Measurements from ENCODE around the gene RBM17. TPM values are rescaled to one million over a fixed set of nuclear protein-coding genes. Genes with fewer than 3 reads are reported as not detected.
A peak's percentile ranks its signal among the peaks of the same experiment; 100 is the strongest.
"Not testable (repeated sequence)": the region's sequence is repeated elsewhere in the genome, so short reads cannot be mapped to it uniquely, and the experiment has no call there.

The RBM17 gene
- total RNA-seq, 6 donors from 2014 or later, result 67.6 to 192 (median 84.8) TPM

- TF ChIP-seq POLR2AphosphoS5 (IDR thresholded peaks at IDR 0.05), result no peak
- no peak for TF ChIP-seq CTCF (IDR thresholded peaks at IDR 0.05)
These were observed 34.7 kb downstream of the RBM17 start for GRCh38 chr10:6123532-6123931.

GRCh38 chr10:6124666-6125065 lies 35.8 kb downstream of the RBM17 start:
- WGBS, 2 donors, result 38 to 39% methylated on average over 9 of the region's 9 CpGs
- H3K27ac ChIP-seq, result peak overlapping the region in 3 of 4 donors; percentile 38 to 53 (median 48)
- TF ChIP-seq POLR2AphosphoS5 (IDR thresholded peaks at IDR 0.05), result no peak
- TF ChIP-seq CTCF (IDR thresholded peaks at IDR 0.05), result no peak
- TF ChIP-seq EP300 (IDR thresholded peaks at IDR 0.05), result no peak
- no peak for TF ChIP-seq POLR2A (IDR thresholded peaks at IDR 0.05)
- H3K36me3 ChIP-seq, result no peaks in the 10 kb centered on the region
- H3K4me3 ChIP-seq, result no peak overlapping the region
- no peaks in the 10 kb centered on the region for H3K27me3 ChIP-seq
- DNase-seq (peak in 1 of 2 donors; percentile 57), ATAC-seq (ENCODE audit: low FRiP score in 2 of 2) (peak in 1 of 2 donors; percentile 54)
- H3K9me3 ChIP-seq, result no peaks in the 10 kb centered on the region
- H3K4me1 ChIP-seq, result peaks cover 10 to 31% (median 11%) of the 10 kb centered on the region in 4 donors

More at GRCh38 chr10:6123532-6123931, 34.7 kb downstream of the RBM17 start:
- DNase-seq, result no peak
- H3K27me3 ChIP-seq, result no peaks in the 10 kb centered on the region
- peaks cover 0 to 24% (median 8%) of the 10 kb centered on the region in 4 donors for H3K4me1 ChIP-seq
- no peaks in the 10 kb centered on the region for H3K9me3 ChIP-seq
- ATAC-seq (ENCODE audit: low FRiP score in 2 of 2), result peak in 1 of 2 donors; percentile 54
- H3K27ac ChIP-seq, result no peak overlapping the region
- H3K4me3 ChIP-seq, result no peak overlapping the region
- no peaks in the 10 kb centered on the region for H3K36me3 ChIP-seq
- WGBS, 2 donors, result 58 to 64% methylated on average over 5 of the region's 5 CpGs

GRCh38 chr10:6127461-6127860 lies 38.6 kb downstream of the RBM17 start:
- not testable (repeated sequence) for H3K36me3 ChIP-seq; ATAC-seq (ENCODE audit: low FRiP score in 2 of 2); H3K9me3 ChIP-seq; DNase-seq; H3K27me3 ChIP-seq; H3K4me3 ChIP-seq; H3K27ac ChIP-seq
- peaks cover 10 to 31% (median 11%) of the 10 kb centered on the region in 4 donors for H3K4me1 ChIP-seq

GRCh38 chr10:6128087-6128486 lies 39.3 kb downstream of the RBM17 start:
- no peaks in the 10 kb centered on the region for H3K36me3 ChIP-seq
- H3K4me1 ChIP-seq, result peaks cover 10 to 31% (median 11%) of the 10 kb centered on the region in 4 donors
- DNase-seq (no peak), ATAC-seq (ENCODE audit: low FRiP score in 2 of 2) (no peak)
- TF ChIP-seq CTCF (IDR thresholded peaks at IDR 0.05) (no peak), POLR2A (IDR thresholded peaks at IDR 0.05) (no peak), EP300 (IDR thresholded peaks at IDR 0.05) (no peak), POLR2AphosphoS5 (IDR thresholded peaks at IDR 0.05) (no peak)
- WGBS, 2 donors, result 87 to 90% methylated on average over 6 to 8 of the region's 8 CpGs
- no peaks in the 10 kb centered on the region for H3K9me3 ChIP-seq
- no peak overlapping the region for H3K27ac ChIP-seq
- no peak overlapping the region for H3K4me3 ChIP-seq
- no peaks in the 10 kb centered on the region for H3K27me3 ChIP-seq

GRCh38 chr10:6128591-6129251 lies 39.9 kb downstream of the RBM17 start:
- H3K27ac ChIP-seq, result no peak overlapping the region
- H3K4me1 ChIP-seq, result peaks cover 10 to 31% (median 11%) of the 10 kb centered on the region in 4 donors
- H3K4me3 ChIP-seq, result no peak overlapping the region
- no peaks in the 10 kb centered on the region for H3K9me3 ChIP-seq
- H3K27me3 ChIP-seq, result no peaks in the 10 kb centered on the region
- peak in 1 of 2 donors; percentile 43 for TF ChIP-seq POLR2AphosphoS5 (IDR thresholded peaks at IDR 0.05)
- TF ChIP-seq POLR2A (IDR thresholded peaks at IDR 0.05), result no peak
- no peak for TF ChIP-seq CTCF (IDR thresholded peaks at IDR 0.05)
- DNase-seq (peak in 1 of 2 donors; percentile 44), ATAC-seq (ENCODE audit: low FRiP score in 2 of 2) (peak in 1 of 2 donors; percentile 72)
- no peaks in the 10 kb centered on the region for H3K36me3 ChIP-seq
- WGBS, 2 donors, result 21 to 33% methylated on average over 9 to 15 of the region's 15 CpGs
